A673 (cell line): Measurements from ENCODE around the gene EEF1AKMT3. TPM values are rescaled to one million over a fixed set of nuclear protein-coding genes. Genes with fewer than 3 reads are reported as not detected.
A peak's percentile ranks its signal among the peaks of the same experiment; 100 is the strongest.

Experiments used
- BruUV-seq: library from RNA; stranded (reverse); fragments of 400-500 nt; replicated peaks from 2 replicates; lab custom pipeline; 2021; lab: Mats Ljungman, UMichigan
- CTCF ChIA-PET: fragments of 300-600 bp; sonication (Branson Sonifier 250); formaldehyde crosslinking; loops from one replicate; lab custom pipeline; 2022; ENCODE audit warnings: antibody characterized with exemption; lab: Charles Lee
- POLR2A ChIA-PET: fragments of 300-600 bp; sonication (Branson Sonifier 250); formaldehyde crosslinking; loops from one replicate; lab custom pipeline; 2022; ENCODE audit warnings: antibody characterized with exemption; ENCODE audit not compliant: low non-redundant PET; lab: Charles Lee
- DNase-seq: peaks from one replicate; pipeline ENCODE4 v3.0.0-alpha.2; 2015; ENCODE audit warnings: low spot score
- H3K27ac ChIP-seq: fragments of 200-600 bp; sonication (generic); 2 replicates; pipeline ENCODE4 v1.5.1; 2016; ENCODE audit warnings: mixed run types, low read depth, mild to moderate bottlenecking, mixed read lengths, antibody characterized with exemption, low read length; ENCODE audit not compliant: poor library complexity, severe bottlenecking
- H3K27me3 ChIP-seq: fragments of 200-600 bp; sonication (generic); replicated peaks from 2 replicates; pipeline ENCODE4 v1.6.1; 2017; ENCODE audit warnings: mixed run types, low read depth, mild to moderate bottlenecking, mixed read lengths, antibody characterized with exemption, low read length; ENCODE audit not compliant: insufficient read depth, poor library complexity
- H3K36me3 ChIP-seq: fragments of 200-600 bp; sonication (generic); 2 replicates; pipeline ENCODE4 v1.6.1; 2016; ENCODE audit warnings: mixed run types, mild to moderate bottlenecking, mixed read lengths, antibody characterized with exemption, low read length; ENCODE audit not compliant: insufficient read depth, poor library complexity, severe bottlenecking
- H3K4me1 ChIP-seq: fragments of 200-600 bp; sonication (generic); 2 replicates; pipeline ENCODE4 v1.6.1; 2017; ENCODE audit warnings: mixed run types, mild to moderate bottlenecking, mixed read lengths, antibody characterized with exemption, low read length; ENCODE audit not compliant: insufficient read depth, poor library complexity, severe bottlenecking
- H3K4me3 ChIP-seq: fragments of 200-600 bp; sonication (generic); 2 replicates; pipeline ENCODE4 v1.5.1; 2016; ENCODE audit warnings: low read depth, mixed run types, mild to moderate bottlenecking, mixed read lengths, low read length; ENCODE audit not compliant: poor library complexity, severe bottlenecking
- H3K9me3 ChIP-seq: fragments of 200-600 bp; sonication (generic); 2 replicates; pipeline ENCODE4 v1.6.1; 2016; ENCODE audit warnings: mixed run types, low read depth, mild to moderate bottlenecking, mixed read lengths, antibody characterized with exemption, low read length; ENCODE audit not compliant: poor library complexity, severe bottlenecking
- EZH2 ChIP-seq: fragments of 200-600 bp; sonication (generic); IDR thresholded peaks from 2 replicates; pipeline ENCODE4 v1.6.1; 2017; ENCODE audit warnings: borderline replicate concordance, low read depth, mild to moderate bottlenecking, mixed read lengths, antibody characterized with exemption, low read length; ENCODE audit not compliant: poor library complexity, severe bottlenecking
- intact Hi-C: fragments of 100-400 bp; cut with micrococcal nuclease; formaldehyde crosslinking; loops from one replicate; pipeline ENCODE4 v1.10.0; 2022; ENCODE audit not compliant: unreplicated experiment
- total RNA-seq: library from RNA; stranded (reverse); gene quantifications from 2 replicates; pipeline ENCODE4 v1.2.3, GENCODE V29; 2021
- TF ChIP-seq, protein P1 (sequence below): fragments of 300-800, 200-600 bp; sonication (generic); conservative IDR thresholded peaks from 2 replicates; pipeline ENCODE4 v1.5.1; 2017; ENCODE audit warnings: low read depth, mild to moderate bottlenecking, antibody characterized with exemption, low read length, moderate library complexity, mixed read lengths

Gene EEF1AKMT3
- total RNA-seq, 1 experiment from 2014 or later, result 5.3 TPM

DNA sequence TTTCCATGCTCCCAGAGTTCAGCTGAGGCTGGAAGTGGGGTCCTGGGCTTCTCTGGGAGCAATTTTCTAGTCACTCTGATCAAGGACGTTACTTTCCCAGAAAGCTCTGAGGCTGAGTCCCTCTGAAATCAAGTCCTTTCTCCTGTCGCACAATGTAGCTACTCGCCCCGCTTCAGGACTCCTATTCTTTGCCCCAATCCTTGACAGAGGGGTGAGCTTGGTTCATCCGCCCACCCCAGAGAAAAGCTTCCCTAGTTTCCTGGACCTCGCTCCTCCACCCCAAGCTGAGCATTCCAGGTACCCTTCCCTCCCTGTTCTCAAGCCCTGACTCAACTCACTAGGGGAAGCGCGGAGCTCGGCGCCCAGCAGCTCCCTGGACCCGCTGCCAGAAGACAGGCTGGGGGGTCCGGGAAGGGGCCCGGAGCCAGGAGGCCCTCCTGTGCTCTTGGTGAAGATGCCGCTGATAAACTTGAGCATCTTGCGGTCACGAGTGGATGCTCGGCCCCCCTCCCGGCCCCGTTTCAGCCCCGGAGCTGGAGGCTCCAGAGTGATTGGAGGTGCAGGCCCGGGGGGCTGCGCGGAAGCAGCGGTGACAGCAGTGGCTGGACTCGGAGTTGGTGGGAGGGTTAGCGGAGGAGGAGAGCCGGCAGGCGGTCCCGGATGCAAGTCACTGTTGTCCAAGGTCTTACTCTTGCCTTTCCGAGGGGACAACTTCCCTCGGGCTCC is 35.5 kb upstream of the EEF1AKMT3 start:
- intact Hi-C loops, result no loop called here
- no peak for DNase-seq
- Histone ChIP-seq H3K27ac (no peak overlapping the region), H3K9me3 (no peaks in the 10 kb centered on the region), H3K4me3 (peak overlapping the region; percentile 62), H3K27me3 (peaks cover 18% of the 10 kb centered on the region), H3K4me1 (peaks cover 31% of the 10 kb centered on the region), H3K36me3 (no peaks in the 10 kb centered on the region)
- no peak for TF ChIP-seq EZH2
- TF ChIP-seq, protein P1, sequence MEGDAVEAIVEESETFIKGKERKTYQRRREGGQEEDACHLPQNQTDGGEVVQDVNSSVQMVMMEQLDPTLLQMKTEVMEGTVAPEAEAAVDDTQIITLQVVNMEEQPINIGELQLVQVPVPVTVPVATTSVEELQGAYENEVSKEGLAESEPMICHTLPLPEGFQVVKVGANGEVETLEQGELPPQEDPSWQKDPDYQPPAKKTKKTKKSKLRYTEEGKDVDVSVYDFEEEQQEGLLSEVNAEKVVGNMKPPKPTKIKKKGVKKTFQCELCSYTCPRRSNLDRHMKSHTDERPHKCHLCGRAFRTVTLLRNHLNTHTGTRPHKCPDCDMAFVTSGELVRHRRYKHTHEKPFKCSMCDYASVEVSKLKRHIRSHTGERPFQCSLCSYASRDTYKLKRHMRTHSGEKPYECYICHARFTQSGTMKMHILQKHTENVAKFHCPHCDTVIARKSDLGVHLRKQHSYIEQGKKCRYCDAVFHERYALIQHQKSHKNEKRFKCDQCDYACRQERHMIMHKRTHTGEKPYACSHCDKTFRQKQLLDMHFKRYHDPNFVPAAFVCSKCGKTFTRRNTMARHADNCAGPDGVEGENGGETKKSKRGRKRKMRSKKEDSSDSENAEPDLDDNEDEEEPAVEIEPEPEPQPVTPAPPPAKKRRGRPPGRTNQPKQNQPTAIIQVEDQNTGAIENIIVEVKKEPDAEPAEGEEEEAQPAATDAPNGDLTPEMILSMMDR, result no peak
- CTCF ChIA-PET, result interaction anchor here (0.6 to 2.3 kb wide), 4 partner anchors 10 to 472 kb away, joined by 3 to 17 read pairs (median 4); no protein-coding TSS in a partner anchor
- POLR2A ChIA-PET, result no interaction called here
- no TSS peak for BruUV-seq

DNA sequence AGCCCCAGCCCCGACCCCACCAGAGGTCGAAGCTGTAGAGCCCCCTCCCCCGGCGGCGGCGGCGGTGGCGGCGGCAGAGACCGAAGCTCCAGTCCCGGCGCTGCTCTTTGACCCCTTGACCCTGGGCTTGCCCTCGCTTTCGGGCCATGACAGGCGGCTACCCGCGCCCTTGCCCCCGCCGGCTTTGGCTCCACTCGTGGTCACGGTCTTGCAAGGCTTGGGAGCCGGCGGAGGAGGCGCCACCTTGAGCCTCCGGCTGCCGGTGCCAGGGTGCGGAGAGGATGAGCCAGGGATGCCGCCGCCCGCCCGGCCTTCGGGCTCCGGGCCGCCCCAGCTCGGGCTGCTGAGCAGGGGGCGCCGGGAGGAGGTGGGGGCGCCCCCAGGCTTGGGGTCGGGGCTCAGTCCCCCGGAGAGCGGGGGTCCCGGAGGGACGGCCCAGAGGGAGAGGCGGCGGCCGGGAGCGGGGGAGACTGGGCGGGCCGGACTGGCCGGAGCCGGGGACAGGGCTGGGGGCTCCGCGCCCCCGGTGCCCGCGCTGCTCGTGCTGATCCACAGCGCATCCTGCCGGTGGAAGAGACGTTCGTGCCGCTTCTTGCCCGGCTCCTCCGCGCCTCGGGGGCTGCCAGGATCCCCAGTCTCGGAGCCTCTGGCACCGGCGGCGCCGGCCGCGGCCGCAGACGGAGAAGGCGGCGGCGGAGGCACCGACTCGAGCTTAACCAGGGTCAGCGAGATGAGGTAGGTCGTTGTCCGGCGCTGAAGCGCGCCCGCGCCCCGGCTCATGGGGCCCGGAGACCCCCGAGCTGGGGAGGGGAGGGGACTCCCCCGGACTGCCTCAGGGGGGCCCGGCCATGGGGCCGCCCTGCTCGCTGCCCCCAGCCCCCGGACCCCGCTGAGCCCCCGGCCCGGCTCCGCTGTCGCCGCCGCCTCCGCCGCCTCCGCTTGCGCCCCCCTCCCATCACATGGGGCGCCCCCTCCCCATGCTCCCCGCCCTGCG is 34.6 kb upstream of the EEF1AKMT3 start:
- intact Hi-C loops, result no loop called here
- peak overlapping the region; percentile 62 for H3K4me3 ChIP-seq
- POLR2A ChIA-PET, result no interaction called here

DNA sequence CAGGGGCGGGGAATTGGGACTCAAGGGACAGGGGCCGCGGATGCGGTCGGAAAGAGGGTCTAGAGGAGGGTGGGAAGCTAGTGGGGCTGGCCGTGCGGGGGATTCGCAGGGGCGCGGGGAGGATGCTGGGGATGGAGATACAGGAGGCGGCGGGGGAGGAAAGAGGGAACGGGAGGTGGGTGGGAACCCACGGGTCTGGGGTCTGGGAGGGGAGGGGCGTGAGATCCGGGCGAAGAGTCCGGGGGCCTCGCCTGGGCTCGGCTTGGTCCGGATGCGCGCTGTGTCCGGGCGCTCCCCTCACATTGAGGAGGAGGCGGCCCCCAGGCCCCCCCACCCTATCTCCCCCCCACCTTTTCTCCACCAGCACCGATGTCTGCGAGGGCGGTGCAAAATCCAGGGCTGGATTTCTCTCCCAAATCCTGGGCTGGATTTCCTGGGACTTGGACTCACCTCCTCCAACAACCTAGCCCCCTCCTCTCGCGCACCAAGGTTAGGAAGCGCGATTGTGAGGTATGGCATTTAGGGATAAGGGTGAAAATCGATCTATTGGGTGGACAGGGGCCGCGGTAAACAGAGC is 33.7 kb upstream of the EEF1AKMT3 start, which contains the start of gene AGAP2:
Gene AGAP2 (minus strand): TSS at position 82 of the 577 bp plus-strand sequence. CDS start 496 bp downstream, outside the sequence.
- intact Hi-C loops, result no loop called here
- no peaks in the 10 kb centered on the region for H3K9me3 ChIP-seq
- no peaks in the 10 kb centered on the region for H3K36me3 ChIP-seq
- no TSS peak for BruUV-seq
- DNase-seq, result peak; percentile 68
- H3K4me1 ChIP-seq, result peaks cover 31% of the 10 kb centered on the region
- no peak within 1 kb of the TSS for H3K27ac ChIP-seq
- peaks cover 18% of the 10 kb centered on the region for H3K27me3 ChIP-seq
- no peak for TF ChIP-seq EZH2
- TF ChIP-seq, protein P1, result no peak
- CTCF ChIA-PET, result no interaction called here
- POLR2A ChIA-PET, result no interaction called here
- peak within 1 kb of the TSS; percentile 62 for H3K4me3 ChIP-seq

More for the DNA sequence above, 34.6 kb upstream of the EEF1AKMT3 start:
- Histone ChIP-seq H3K36me3 (no peaks in the 10 kb centered on the region), H3K4me1 (peaks cover 31% of the 10 kb centered on the region), H3K27ac (no peak overlapping the region), H3K27me3 (peaks cover 18% of the 10 kb centered on the region), H3K9me3 (no peaks in the 10 kb centered on the region)
- CTCF ChIA-PET, result interaction anchor here (1.1 to 2.3 kb wide), 2 partner anchors 11 to 154 kb away, joined by 5 to 17 read pairs; no protein-coding TSS in a partner anchor
- no TSS peak for BruUV-seq
- no peak for TF ChIP-seq EZH2
- TF ChIP-seq, protein P1, result peak; percentile 56
- peak; percentile 60 for DNase-seq
